SK-N-SH (cell line): Measurements from ENCODE around the gene CDK5. TPM values are rescaled to one million over a fixed set of nuclear protein-coding genes. Genes with fewer than 3 reads are reported as not detected.

Experiments used
- CTCF ChIA-PET: fragments of 300-600, 350-600 bp; formaldehyde crosslinking; extraction: SDS; loops from one replicate; lab custom pipeline; 2021; lab: Yijun Ruan, JAX
- POLR2A ChIA-PET: fragments of 350-600 bp; sonication (Branson Sonifier 250); formaldehyde crosslinking; extraction: SDS; loops from one replicate; lab custom pipeline; 2020; ENCODE audit warnings: antibody characterized with exemption, inconsistent platforms; lab: Yijun Ruan, JAX
- DNase-seq: peaks from one replicate; pipeline ENCODE4 v3.0.0; 2012
- H2AFZ ChIP-seq: fragments of 200-600 bp; sonication (generic); 2 replicates; pipeline ENCODE4 v1.8.1; 2016; ENCODE audit warnings: antibody characterized with exemption, mild to moderate bottlenecking, low read depth
- H3F3A ChIP-seq: fragments of 200-600 bp; sonication (generic); replicated peaks from 2 replicates; pipeline ENCODE3; 2016; ENCODE audit warnings: antibody characterized with exemption, mild to moderate bottlenecking; ENCODE audit not compliant: insufficient read depth
- H3K27ac ChIP-seq, 2 experiments: fragments of 200-500 bp in 1 of 2; fragments of 200-600 bp in 1 of 2; sonication (Bioruptor generic) in 1 of 2; sonication (generic), shearing (Covaris generic) in 1 of 2; 2 replicates each; pipeline versions ENCODE4 v1.5.1 to v1.6.1; 2014 to 2016; ENCODE audit warnings: low read depth in 2 of 2, inconsistent platforms in 1 of 2, low read length in 1 of 2, mild to moderate bottlenecking in 1 of 2, mixed read lengths in 1 of 2
- H3K27me3 ChIP-seq: fragments of 200-600 bp; sonication (generic), shearing (Covaris generic); 2 replicates; pipeline ENCODE4 v1.6.1; 2016; ENCODE audit warnings: mixed run types; ENCODE audit not compliant: insufficient read depth
- H3K36me3 ChIP-seq, 2 experiments: fragments of 200-500 bp in 1 of 2; fragments of 200-600 bp in 1 of 2; sonication (Bioruptor generic) in 1 of 2; sonication (generic) in 1 of 2; replicated peaks in 1 of 2; 2 replicates each; pipeline versions ENCODE3 to v1.5.1; 2014 to 2016; ENCODE audit warnings: low read length in 1 of 2, mild to moderate bottlenecking in 1 of 2; ENCODE audit not compliant: insufficient read depth in 2 of 2, control insufficient read depth in 1 of 2
- H3K4me1 ChIP-seq, 2 experiments: fragments of 200-500 bp in 1 of 2; fragments of 200-600 bp in 1 of 2; sonication (Bioruptor generic) in 1 of 2; sonication (generic), shearing (Covaris generic) in 1 of 2; 2 replicates each; pipeline versions ENCODE4 v1.5.1 to v1.6.1; 2014 to 2016; ENCODE audit warnings: low read depth in 1 of 2, low read length in 1 of 2, mixed run types in 1 of 2; ENCODE audit not compliant: insufficient read depth in 2 of 2, control insufficient read depth in 1 of 2
- H3K4me2 ChIP-seq: fragments of 200-600 bp; sonication (generic), shearing (Covaris generic); 2 replicates; pipeline ENCODE4 v1.6.1; 2017; ENCODE audit warnings: mixed run types
- H3K4me3 ChIP-seq, 2 experiments: fragments of 200-500 bp in 1 of 2; fragments of 200-600 bp in 1 of 2; sonication (Bioruptor generic) in 1 of 2; sonication (generic), shearing (Covaris generic) in 1 of 2; 2 replicates each; pipeline versions ENCODE4 v1.5.1 to v1.8.1; 2014 to 2016; ENCODE audit warnings: low read depth in 2 of 2, inconsistent platforms in 1 of 2, low read length in 1 of 2, mild to moderate bottlenecking in 1 of 2, mixed read lengths in 1 of 2, moderate library complexity in 1 of 2
- H3K79me2 ChIP-seq: fragments of 200-600 bp; sonication (generic); 2 replicates; pipeline ENCODE4 v1.8.1; 2017; ENCODE audit warnings: mild to moderate bottlenecking; ENCODE audit not compliant: insufficient read depth
- H3K9ac ChIP-seq: fragments of 200-600 bp; sonication (generic); 2 replicates; pipeline ENCODE4 v1.6.1; 2017; ENCODE audit warnings: mixed run types
- H3K9me2 ChIP-seq: fragments of 200-600 bp; sonication (generic); 2 replicates; pipeline ENCODE4 v1.6.1; 2017; ENCODE audit warnings: mixed run types
- H3K9me3 ChIP-seq: fragments of 200-600 bp; sonication (generic); 2 replicates; pipeline ENCODE4 v1.6.1; 2017; ENCODE audit warnings: mixed run types, mild to moderate bottlenecking, moderate library complexity
- H4K20me1 ChIP-seq: fragments of 200-600 bp; sonication (generic); 2 replicates; pipeline ENCODE4 v1.6.1; 2017; ENCODE audit warnings: mild to moderate bottlenecking, mixed run types; ENCODE audit not compliant: insufficient read depth
- CTCF ChIP-seq: fragments of 200-600 bp; sonication (generic); IDR thresholded peaks from 2 replicates; pipeline ENCODE4 v1.6.1; 2017; ENCODE audit warnings: antibody characterized with exemption, mild to moderate bottlenecking, moderate library complexity
- ELF1 ChIP-seq: IDR thresholded peaks from 2 replicates; pipeline ENCODE4 v1.4.0; 2012
- FOSL2 ChIP-seq: IDR thresholded peaks from 2 replicates; pipeline ENCODE4 v1.4.0; 2012; ENCODE audit warnings: low read depth, mild to moderate bottlenecking, moderate library complexity, borderline replicate concordance
- FOXJ3 ChIP-seq: sonication (generic); formaldehyde crosslinking; IDR thresholded peaks from 2 replicates; pipeline ENCODE4 v1.5.1; 2020; ENCODE audit warnings: mild to moderate bottlenecking, missing genetic modification reagents
- FOXM1 ChIP-seq: IDR thresholded peaks from 2 replicates; pipeline ENCODE4 v1.4.0; 2012; ENCODE audit warnings: low read depth, mild to moderate bottlenecking
- GABPA ChIP-seq: IDR thresholded peaks from 2 replicates; pipeline ENCODE4 v1.4.0; 2012; ENCODE audit warnings: low read depth, mild to moderate bottlenecking
- JUND ChIP-seq: IDR thresholded peaks from 2 replicates; pipeline ENCODE4 v1.4.0; 2012
- MAX ChIP-seq: IDR thresholded peaks from 2 replicates; pipeline ENCODE4 v1.4.0; 2012; ENCODE audit warnings: low read depth
- MEF2A ChIP-seq: IDR thresholded peaks from 2 replicates; pipeline ENCODE4 v1.4.0; 2012; ENCODE audit warnings: low read depth, borderline replicate concordance
- MXI1 ChIP-seq: IDR thresholded peaks from 2 replicates; pipeline ENCODE4 v1.6.1; 2012; ENCODE audit warnings: mild to moderate bottlenecking, low read depth, low read length, improper control_type of control experiment
- NRF1 ChIP-seq: IDR thresholded peaks from 2 replicates; pipeline ENCODE4 v1.6.1; 2012; ENCODE audit warnings: low read depth, mild to moderate bottlenecking, low read length
- PBX3 ChIP-seq: IDR thresholded peaks from 2 replicates; pipeline ENCODE4; 2012
- RCOR1 ChIP-seq: fragments of 150-350 bp; IDR thresholded peaks from 2 replicates; pipeline ENCODE4 v1.6.1; 2017; ENCODE audit warnings: antibody characterized with exemption, low read length
- RFX5 ChIP-seq: IDR thresholded peaks from 2 replicates; pipeline ENCODE4 v1.6.1; 2012; ENCODE audit warnings: mild to moderate bottlenecking, improper control_type of control experiment, low read length
- RXRA ChIP-seq: IDR thresholded peaks from 2 replicates; pipeline ENCODE4 v1.4.0; 2012; ENCODE audit warnings: low read depth, mild to moderate bottlenecking, borderline replicate concordance
- SIN3A ChIP-seq: IDR thresholded peaks from 2 replicates; pipeline ENCODE4 v1.6.1; 2012; ENCODE audit warnings: low read depth, mild to moderate bottlenecking, low read length, moderate library complexity, borderline replicate concordance
- SMC3 ChIP-seq: IDR thresholded peaks from 2 replicates; pipeline ENCODE4 v1.6.1; 2012; ENCODE audit warnings: low read depth, low read length, improper control_type of control experiment
- TAF1 ChIP-seq: IDR thresholded peaks from 2 replicates; pipeline ENCODE4 v1.6.1; 2012; ENCODE audit warnings: low read depth, mild to moderate bottlenecking, low read length, moderate library complexity, borderline replicate concordance
- TCF12 ChIP-seq: IDR thresholded peaks from 2 replicates; pipeline ENCODE4 v1.4.0; 2012
- USF1 ChIP-seq: IDR thresholded peaks from 2 replicates; pipeline ENCODE4 v1.4.0; 2012; ENCODE audit warnings: low read depth, borderline replicate concordance
- YY1 ChIP-seq: IDR thresholded peaks from 2 replicates; pipeline ENCODE4 v1.4.0; 2012; ENCODE audit warnings: low read depth, mild to moderate bottlenecking
- WGBS: methylation state at CpG from one replicate; pipeline ENCODE4 v1.1.6; 2017; ENCODE audit warnings: low lambda C conversion rate; 5-methylcytosine and 5-hydroxymethylcytosine counted together
- polyA plus RNA-seq, 3 experiments: library from polyadenylated mRNA; depleted of rRNA; stranded (reverse); fragments of >200 nt; gene quantifications; 2 replicates each; pipeline ENCODE4 v1.2.3, GENCODE V29; 2012

CDK5 gene
- polyA plus RNA-seq, 1 of the 3 experiments (the other 2 are of a cell fraction) = 125 TPM

- TF ChIP-seq FOXJ3 = no peak
- TF ChIP-seq YY1 = no peak
- no peak for TF ChIP-seq CTCF
- TF ChIP-seq FOXM1 = no peak
- TF ChIP-seq TCF12 = no peak
- TF ChIP-seq JUND = no peak
- no peak for TF ChIP-seq RXRA
- TF ChIP-seq RFX5 = no peak
- TF ChIP-seq, all 33 proteins: peak for 0
- Histone ChIP-seq H3K4me2 (peak overlapping the region; percentile 85), H3K79me2 (peaks cover 62% of the 10 kb centered on the region), H3K36me3 (peaks cover 17 to 33% of the 10 kb centered on the region in 2 experiments), H3K4me1 (peaks cover 28 to 50% of the 10 kb centered on the region in 2 experiments), H3K27ac (peak overlapping the region; percentile 95 to 99), H3K9me3 (no peaks in the 10 kb centered on the region), H4K20me1 (peaks cover 32% of the 10 kb centered on the region), H3K4me3 (peak overlapping the region; percentile 66 to 99), H2AFZ (0 out of 2 replicates have a peak overlapping the region, but pooled peaks have one; percentile 76), H3K9ac (peak overlapping the region; percentile 84), H3K27me3 (no peaks in the 10 kb centered on the region), H3F3A (no peaks in the 10 kb centered on the region), H3K9me2 (no peaks in the 10 kb centered on the region)
- CTCF ChIA-PET = interaction anchor here (0.6 to 12.2 kb wide), 12 partner anchors 9 to 73 kb away, joined by 3 to 126 read pairs (median 4); partner anchors contain the start of genes ABCB8, ASIC3, FASTK and TMUB1
- POLR2A ChIA-PET = interaction anchor here (0.8 to 2.3 kb wide), 5 partner anchors 11 to 27 kb away, joined by 3 to 11 read pairs (median 3); partner anchors contain the start of genes AGAP3, ASIC3 and FASTK
- 20% methylated on average over 18 of the region's 18 CpGs for WGBS
- no peak for DNase-seq
These were observed 1.2 kb upstream of the CDK5 start for GRCh38 chr7:151058781-151059366.

- Histone ChIP-seq H3K9ac (peak overlapping the region; percentile 84), H3K4me3 (peak overlapping the region; percentile 66 to 99), H3K79me2 (peaks cover 55% of the 10 kb centered on the region), H3K4me1 (peaks cover 28 to 52% of the 10 kb centered on the region in 2 experiments), H3K27me3 (no peaks in the 10 kb centered on the region), H4K20me1 (peaks cover 25% of the 10 kb centered on the region), H3K4me2 (peak overlapping the region; percentile 85), H3F3A (peaks cover 3% of the 10 kb centered on the region), H3K36me3 (peaks cover 14 to 39% of the 10 kb centered on the region in 2 experiments), H2AFZ (peak overlapping the region; percentile 76), H3K9me2 (no peaks in the 10 kb centered on the region), H3K9me3 (no peaks in the 10 kb centered on the region), H3K27ac (peak overlapping the region; percentile 95 to 99)
- ChIA-PET CTCF (interaction anchor here (0.6 to 12.2 kb wide), 17 partner anchors 9 to 160 kb away, joined by 3 to 126 read pairs (median 4); partner anchors contain the start of genes ABCB8, ASIC3, FASTK and TMUB1), POLR2A (interaction anchor here (0.8 to 2.3 kb wide), 6 partner anchors 11 to 27 kb away, joined by 3 to 11 read pairs (median 3); partner anchors contain the start of genes AGAP3, ASIC3, FASTK and TMUB1)
- peak; percentile 99 for DNase-seq
- WGBS = 3% methylated on average over 41 of the region's 46 CpGs
- TF ChIP-seq RCOR1 (no peak), PBX3 (peak; percentile 29; the same call in 1 of the 2 replicates), NRF1 (peak; percentile 64; the same call in 1 of the 2 replicates), JUND (no peak), FOXJ3 (peak; percentile 41; the same call in 1 of the 2 replicates), FOSL2 (no peak), SIN3A (peak; percentile 79; the same call in 1 of the 2 replicates), SMC3 (no peak), GABPA (peak; percentile 91), USF1 (peak; percentile 62; the same call in 1 of the 2 replicates), MEF2A (no peak), ELF1 (peak; percentile 96), TCF12 (0 out of 2 replicates have a peak, but pooled peaks have one; percentile 7), TAF1 (0 out of 2 replicates have a peak, but pooled peaks have one; percentile 31), MAX (peak; percentile 75), MXI1 (peak; percentile 63; the same call in 1 of the 2 replicates)
These were observed 488 bp upstream of the CDK5 start for GRCh38 chr7:151057989-151058780.
